Progenitor cell of endocrine pancreas (in vitro differentiated cells): ENCODE results near the gene HHIPL1. TPM values are rescaled to one million over a fixed set of nuclear protein-coding genes. Genes with fewer than 3 reads are reported as not detected.

ENCODE experiments used
- DNase-seq: peaks from one replicate; pipeline ENCODE4 v3.0.0; 2021; ENCODE audit warnings: low spot score; ENCODE audit not compliant: unreplicated experiment
- H3K27ac Mint-ChIP-seq: 2 replicates; pipeline ENCODE4 v1.8.0; 2021; ENCODE audit warnings: mild to moderate bottlenecking, moderate library complexity, mixed read lengths
- H3K27me3 Mint-ChIP-seq: 2 replicates; pipeline ENCODE4 v1.8.0; 2021; ENCODE audit warnings: mixed read lengths
- H3K36me3 Mint-ChIP-seq: 2 replicates; pipeline ENCODE4 v1.8.0; 2022; ENCODE audit warnings: mixed read lengths; ENCODE audit not compliant: insufficient read depth
- H3K4me1 Mint-ChIP-seq: 2 replicates; pipeline ENCODE4 v1.8.0; 2021; ENCODE audit warnings: low read depth, mixed read lengths
- H3K4me3 Mint-ChIP-seq: 2 replicates; pipeline ENCODE4 v1.8.0; 2021; ENCODE audit warnings: low read depth, mild to moderate bottlenecking, moderate library complexity, mixed read lengths
- H3K9me3 Mint-ChIP-seq: 2 replicates; pipeline ENCODE4 v1.8.0; 2021; ENCODE audit warnings: low read depth, mixed read lengths
- CTCF ChIP-seq: fragments of 200-600 bp; sonication (generic); IDR thresholded peaks from one replicate; pipeline ENCODE4 v1.5.0; 2021; ENCODE audit warnings: antibody characterized with exemption, mild to moderate bottlenecking; ENCODE audit not compliant: unreplicated experiment
- total RNA-seq: library from RNA; stranded (reverse); gene quantifications from 2 replicates; pipeline ENCODE4 v1.2.1, GENCODE V29; 2021

HHIPL1 gene
- total RNA-seq, 1 donor from 2014 or later = 0.65 TPM

DNA sequence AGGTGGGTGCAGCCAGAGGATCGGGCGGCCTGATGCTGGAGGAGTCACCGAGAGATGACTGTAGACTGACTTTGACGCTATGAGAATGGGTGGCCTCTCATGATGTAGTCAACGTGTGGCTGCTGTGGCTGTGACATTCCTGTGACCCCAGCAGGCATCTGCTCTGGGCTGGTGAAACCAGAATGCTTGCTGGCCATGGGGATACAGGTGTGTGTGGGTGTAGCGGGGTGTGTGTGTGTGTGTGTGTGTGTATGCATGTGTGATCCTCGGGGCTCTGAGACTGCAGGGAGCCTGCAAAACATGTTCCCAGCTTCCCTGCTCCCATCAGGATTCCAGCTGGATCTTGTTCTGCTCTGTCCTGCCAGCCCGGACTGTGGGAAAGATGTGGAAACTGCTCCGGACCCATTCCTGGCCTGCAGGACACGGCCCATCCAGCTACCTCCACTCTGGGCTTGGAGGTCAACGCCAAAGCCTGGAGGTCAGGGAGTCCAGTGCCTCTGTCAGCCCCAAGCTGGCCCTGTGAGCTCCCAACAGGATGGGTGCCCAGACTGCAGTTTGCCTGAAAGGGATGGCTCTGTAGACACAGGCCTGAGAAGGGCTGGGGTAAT, 18.8 kb upstream of the HHIPL1 start:
- no peak overlapping the region for H3K4me3 Mint-ChIP-seq
- TF ChIP-seq CTCF = no peak
- no peaks in the 10 kb centered on the region for H3K9me3 Mint-ChIP-seq
- DNase-seq = no peak
- H3K4me1 Mint-ChIP-seq = peaks cover 4% of the 10 kb centered on the region
- peaks cover 23% of the 10 kb centered on the region for H3K27me3 Mint-ChIP-seq
- no peak overlapping the region for H3K27ac Mint-ChIP-seq
- H3K36me3 Mint-ChIP-seq = no peaks in the 10 kb centered on the region

GRCh38 chr14:99627100-99627499, 17.8 kb upstream of the HHIPL1 start:
- DNase-seq = no peak
- no peak for TF ChIP-seq CTCF
- Mint-ChIP-seq H3K4me3 (no peak overlapping the region), H3K4me1 (peaks cover 2% of the 10 kb centered on the region), H3K9me3 (no peaks in the 10 kb centered on the region), H3K27ac (no peak overlapping the region), H3K36me3 (no peaks in the 10 kb centered on the region), H3K27me3 (peaks cover 21% of the 10 kb centered on the region)

GRCh38 chr14:99627510-99628381, 17.2 kb upstream of the HHIPL1 start:
- H3K36me3 Mint-ChIP-seq = no peaks in the 10 kb centered on the region
- no peaks in the 10 kb centered on the region for H3K9me3 Mint-ChIP-seq
- no peak overlapping the region for H3K27ac Mint-ChIP-seq
- H3K4me1 Mint-ChIP-seq = no peaks in the 10 kb centered on the region
- TF ChIP-seq CTCF = no peak
- DNase-seq = no peak
- no peak overlapping the region for H3K4me3 Mint-ChIP-seq
- H3K27me3 Mint-ChIP-seq = peaks cover 23% of the 10 kb centered on the region

DNA sequence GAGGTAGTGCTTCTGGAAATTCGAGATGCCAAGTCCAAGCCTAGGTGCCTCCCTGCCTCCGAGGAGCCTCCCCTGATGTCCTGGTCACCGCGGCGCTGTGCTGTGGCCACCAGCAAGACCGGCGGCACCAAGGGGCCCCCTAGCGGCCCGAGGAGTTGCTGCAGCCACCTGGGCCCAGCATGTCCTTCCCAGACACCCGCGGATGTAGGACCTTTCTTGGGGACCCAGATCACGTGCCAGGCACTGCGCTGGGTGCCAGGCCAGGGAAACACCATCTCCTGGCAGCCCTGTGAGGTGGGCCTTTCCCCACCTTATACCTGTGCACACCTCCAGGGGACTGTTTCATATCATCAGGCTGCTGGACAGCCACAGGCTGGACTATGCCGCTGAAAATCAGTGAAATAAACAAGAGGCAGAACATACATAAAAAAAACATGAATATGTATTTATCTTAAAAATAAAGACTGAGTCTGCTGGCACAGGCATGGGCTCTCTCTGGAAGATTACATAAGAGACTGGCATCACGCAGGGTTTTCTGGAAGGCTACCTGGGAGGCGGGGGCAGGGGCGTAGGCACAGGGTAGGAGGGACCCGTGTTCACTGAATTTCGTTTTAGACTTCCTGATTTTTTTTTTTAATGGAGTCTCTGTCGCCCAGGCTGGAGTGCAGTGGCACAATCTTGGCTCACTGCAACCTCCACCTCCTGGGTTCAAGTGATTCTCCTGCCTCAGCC, 15.9 kb upstream of the HHIPL1 start:
- Mint-ChIP-seq H3K4me3 (no peak overlapping the region), H3K27me3 (peaks cover 20% of the 10 kb centered on the region), H3K4me1 (no peaks in the 10 kb centered on the region), H3K9me3 (no peaks in the 10 kb centered on the region), H3K27ac (no peak overlapping the region), H3K36me3 (no peaks in the 10 kb centered on the region)
- peak; percentile 98 for TF ChIP-seq CTCF
- peak; percentile 78 for DNase-seq

DNA sequence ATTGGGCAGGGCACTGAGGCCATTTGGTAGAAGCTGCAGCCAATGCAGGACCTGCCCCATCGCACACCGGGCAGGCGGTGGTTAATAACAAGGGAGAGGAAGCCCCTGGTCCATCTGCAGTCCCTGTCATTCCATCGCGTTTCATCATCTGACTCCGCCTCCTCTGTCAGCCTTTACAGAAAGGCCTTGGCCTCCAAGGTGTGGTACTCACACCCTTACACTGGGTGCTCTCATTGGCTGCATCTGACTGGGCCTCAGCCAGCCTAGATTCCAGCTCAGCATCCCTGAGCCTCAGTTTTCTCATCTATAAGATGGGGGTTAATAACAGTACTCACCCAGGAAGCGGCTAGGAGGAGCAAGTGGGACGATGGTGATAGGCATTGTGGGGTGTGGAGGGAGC, 14.7 kb upstream of the HHIPL1 start:
- no peak for DNase-seq
- Mint-ChIP-seq H3K4me1 (no peaks in the 10 kb centered on the region), H3K27me3 (peaks cover 27% of the 10 kb centered on the region), H3K4me3 (no peak overlapping the region), H3K27ac (peak overlapping the region; percentile 73), H3K9me3 (no peaks in the 10 kb centered on the region), H3K36me3 (no peaks in the 10 kb centered on the region)
- TF ChIP-seq CTCF = no peak
